GM18858 (cell line): ENCODE results near the gene BORCS5.
"Not testable (repeated sequence)": the region's sequence is repeated elsewhere in the genome, so short reads cannot be mapped to it uniquely, and the experiment has no call there.

Experiments used
- ATAC-seq: cut with Tn5 transposase; IDR thresholded peaks from one replicate; pipeline ENCODE4 v1.9.1; 2021; ENCODE audit not compliant: unreplicated experiment

Gene BORCS5

GRCh38 chr12:12456637-12457036, 99.8 kb downstream of the BORCS5 start:
- ATAC-seq = no peak

DNA sequence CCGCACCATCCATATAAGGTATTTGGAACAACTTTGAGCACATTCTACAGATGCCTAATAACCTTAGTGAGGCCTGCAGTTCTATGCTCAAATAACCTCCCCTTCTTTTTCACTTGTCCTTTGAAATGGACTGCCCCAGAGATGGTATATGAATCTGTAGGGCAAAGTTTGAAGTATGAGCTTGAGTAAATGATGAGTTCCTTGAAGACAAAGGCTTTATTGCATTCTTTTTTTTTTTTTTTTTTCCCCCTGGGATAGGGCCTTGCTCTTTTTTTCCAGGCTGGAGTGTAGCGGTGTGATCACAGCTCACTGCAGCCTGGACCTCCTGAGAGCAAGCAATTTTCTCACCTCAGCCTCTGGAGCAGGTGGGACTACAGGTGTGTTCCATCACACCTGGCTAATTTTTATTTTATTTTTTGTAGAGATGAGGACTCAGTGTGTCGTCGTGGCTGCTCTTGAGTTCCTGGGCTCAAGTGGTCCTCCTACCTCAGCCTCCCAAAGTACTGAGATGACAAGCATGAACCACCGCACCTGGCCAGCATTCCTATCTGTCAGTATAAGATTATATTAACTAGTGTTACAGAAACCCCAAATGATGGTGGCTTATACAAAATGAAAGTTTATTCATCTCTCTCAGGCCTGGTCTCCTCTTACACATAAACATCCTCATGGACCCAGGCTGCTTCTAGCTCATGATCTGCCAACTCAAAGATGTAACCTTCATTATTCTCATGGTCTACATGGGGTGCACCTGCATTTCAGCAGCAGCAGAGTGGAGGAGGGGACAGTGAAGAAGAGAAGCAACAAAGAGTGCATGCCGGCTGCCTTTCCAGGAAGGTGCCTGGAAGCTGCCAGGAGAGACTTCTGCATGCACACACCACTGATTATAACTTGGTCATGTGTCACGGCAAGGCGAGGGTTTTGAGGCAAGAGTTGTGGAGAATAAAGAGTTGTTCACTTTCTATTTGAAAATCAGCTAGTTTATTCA, 104.4 kb downstream of the BORCS5 start:
- no peak for ATAC-seq

GRCh38 chr12:12461923-12462315, 105.0 kb downstream of the BORCS5 start:
- ATAC-seq = no peak

GRCh38 chr12:12465522-12465921, 108.6 kb downstream of the BORCS5 start:
- no peak for ATAC-seq

- no peak for ATAC-seq
These were observed 109.3 kb downstream of the BORCS5 start for GRCh38 chr12:12466157-12466556.

DNA sequence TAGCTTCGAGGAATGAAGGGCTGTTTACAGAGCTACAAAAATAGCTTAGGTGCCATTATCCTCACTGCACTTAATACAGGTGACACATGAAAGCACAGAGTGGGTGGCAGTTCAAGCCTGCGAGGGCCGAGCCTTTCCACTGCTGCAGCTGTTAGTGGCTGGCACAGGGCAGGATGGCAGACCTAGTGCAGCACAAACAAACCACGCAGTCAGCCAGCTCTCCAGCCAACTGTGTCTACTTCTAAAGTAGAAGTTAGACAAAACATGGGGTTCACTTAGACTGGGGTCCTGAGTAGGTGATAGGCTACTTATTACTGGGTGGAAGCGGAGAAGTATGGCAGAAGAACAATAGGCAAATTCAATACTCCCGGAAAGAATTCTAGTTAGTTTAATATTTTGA, 110.4 kb downstream of the BORCS5 start:
- no peak for ATAC-seq

DNA sequence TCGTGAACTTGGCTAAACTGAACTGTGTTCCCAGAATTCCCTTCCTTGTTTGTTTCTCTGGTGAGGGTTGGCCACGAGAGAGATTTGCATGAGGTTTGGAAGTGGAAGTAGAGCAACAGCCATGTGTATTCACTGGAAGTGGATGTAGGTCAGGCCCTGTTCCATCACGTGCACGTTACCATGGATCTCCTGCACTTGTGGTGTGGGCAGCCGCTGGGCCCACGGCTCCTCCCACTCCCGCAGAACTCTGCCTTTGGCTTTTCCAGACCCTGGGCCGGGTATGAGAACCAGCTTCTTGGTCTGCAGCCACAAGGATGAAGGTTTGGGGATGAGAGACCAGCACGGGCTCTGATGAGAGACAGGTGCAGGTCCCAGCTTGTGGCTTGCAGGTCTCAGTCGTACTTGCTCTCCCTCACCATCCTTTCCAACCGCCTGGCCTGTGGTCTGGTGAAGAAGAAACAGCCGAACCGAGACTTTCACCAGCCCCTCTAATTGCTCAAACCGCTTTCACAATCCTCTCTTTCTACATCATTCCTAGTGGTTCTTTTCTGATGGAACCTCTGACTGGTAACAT, 110.9 kb downstream of the BORCS5 start:
- ATAC-seq = no peak

DNA sequence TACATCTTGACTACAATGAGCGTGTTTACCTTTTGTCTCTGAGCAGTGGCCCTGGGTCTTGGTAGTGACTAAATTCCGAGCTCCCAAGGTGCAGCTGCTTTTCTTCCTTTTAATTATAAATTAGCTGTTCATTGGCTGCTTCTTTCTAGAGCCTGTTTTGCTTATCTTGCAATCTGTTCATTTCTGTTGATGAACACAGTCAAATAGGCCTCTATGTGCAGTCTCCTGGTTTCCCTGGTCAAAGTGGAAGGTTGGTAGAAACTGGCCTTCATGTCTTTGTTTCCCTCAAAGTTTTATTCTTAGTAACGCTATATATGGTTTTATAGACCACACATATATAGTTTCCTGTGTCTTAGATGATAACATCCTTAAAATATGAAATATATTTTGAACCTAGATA, 111.7 kb downstream of the BORCS5 start:
- ATAC-seq = no peak

DNA sequence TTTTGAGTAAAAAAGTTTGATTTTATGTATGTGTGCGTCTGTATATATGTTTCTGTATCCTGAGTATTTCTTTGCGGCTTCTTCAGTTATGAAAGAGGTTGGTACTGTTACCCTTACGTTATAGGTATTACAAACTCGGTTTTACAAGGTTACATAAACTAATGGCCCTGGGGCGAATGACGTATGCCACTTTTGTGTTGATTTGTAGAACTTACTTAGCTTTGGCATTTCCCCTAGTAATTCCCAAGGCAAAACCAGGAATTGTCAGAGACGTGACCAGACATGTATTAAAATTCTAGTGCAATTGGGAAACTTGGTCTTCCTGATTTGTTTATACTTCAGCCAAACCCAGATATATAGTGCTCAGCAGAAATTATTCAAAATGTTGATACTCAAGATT, 112.5 kb downstream of the BORCS5 start:
- ATAC-seq = no peak

GRCh38 chr12:12470751-12471306, 114.0 kb downstream of the BORCS5 start:
- no peak for ATAC-seq

- not testable (repeated sequence) for ATAC-seq
These were observed 115.4 kb downstream of the BORCS5 start for GRCh38 chr12:12471982-12472961.

DNA sequence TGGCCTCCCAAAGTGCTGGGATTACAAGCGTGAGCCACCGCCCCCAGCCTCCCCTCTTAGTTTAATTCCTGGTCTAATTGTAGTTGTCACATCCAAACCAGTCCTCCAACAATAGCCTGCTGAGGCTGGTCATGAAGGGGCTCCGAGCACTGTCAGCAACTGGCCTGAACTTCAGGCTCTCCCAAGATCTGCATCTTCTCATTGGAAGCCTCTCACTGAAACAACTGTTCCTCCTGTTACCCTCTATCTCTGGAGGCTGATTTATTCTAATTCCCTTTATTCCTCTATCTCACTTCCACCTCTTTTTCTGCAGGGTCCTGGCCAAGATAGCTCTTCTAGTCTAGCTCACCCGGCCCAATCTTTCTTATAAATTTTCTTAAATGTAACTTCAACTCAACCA, 116.3 kb downstream of the BORCS5 start:
- no peak for ATAC-seq

DNA sequence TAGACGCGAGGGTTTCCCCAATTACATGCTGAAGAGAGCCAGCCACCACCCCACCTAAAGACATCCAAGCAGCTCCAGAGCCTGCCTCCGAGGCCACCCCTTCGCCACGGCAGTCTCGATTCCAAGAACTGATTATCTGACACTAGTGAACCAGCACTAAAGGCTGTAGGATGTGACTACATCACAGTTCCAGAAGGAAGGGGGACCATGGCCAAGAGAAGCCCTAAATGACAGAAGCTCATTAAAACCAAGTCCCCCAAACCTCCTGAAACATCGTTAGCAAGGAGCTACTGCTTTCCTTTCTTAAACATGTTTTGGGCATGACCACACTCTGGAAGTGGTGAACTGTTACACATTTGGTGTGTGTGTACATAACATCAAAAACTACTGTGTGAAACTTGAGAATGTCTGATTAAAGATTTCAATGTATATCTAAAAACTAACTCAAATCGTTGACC, 117.6 kb downstream of the BORCS5 start:
- no peak for ATAC-seq

- peak; percentile 94 for ATAC-seq
These were observed 118.3 kb downstream of the BORCS5 start for GRCh38 chr12:12474931-12475795.

DNA sequence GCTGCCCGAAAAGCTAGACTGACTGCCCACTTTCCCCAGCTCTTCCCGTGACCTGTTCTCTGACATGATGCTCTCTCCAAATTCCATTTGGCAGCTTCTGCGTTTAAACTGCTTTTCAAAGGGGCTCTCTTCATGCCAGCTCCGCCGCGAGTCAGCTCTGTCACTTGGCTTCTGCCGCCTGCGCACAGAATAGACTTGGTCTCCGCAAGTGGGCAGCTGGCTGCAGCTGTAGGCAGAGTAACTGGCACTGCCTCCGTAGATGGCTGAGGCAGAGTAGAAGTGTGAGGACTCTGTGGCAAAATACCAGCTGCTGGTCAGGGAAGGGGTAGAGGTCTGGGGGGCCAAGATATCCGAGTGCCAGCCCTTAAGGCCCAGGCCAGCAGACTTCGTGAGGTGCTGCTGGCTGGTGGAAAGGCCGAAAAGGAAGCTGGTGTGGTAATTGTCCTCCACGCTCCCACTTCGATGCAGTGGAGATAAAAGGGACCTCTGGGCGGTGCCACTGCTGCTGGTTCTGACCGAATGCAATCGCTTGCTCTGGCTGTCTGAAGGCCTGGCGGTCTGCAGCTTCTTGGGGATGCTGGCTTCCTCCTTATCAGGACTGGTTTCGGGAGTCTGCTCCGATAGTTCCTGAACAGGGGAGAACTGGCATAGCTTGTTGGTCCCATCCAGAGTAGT, 120.1 kb downstream of the BORCS5 start:
- no peak for ATAC-seq

GRCh38 chr12:12477532-12477890, 120.6 kb downstream of the BORCS5 start:
- ATAC-seq = no peak

DNA sequence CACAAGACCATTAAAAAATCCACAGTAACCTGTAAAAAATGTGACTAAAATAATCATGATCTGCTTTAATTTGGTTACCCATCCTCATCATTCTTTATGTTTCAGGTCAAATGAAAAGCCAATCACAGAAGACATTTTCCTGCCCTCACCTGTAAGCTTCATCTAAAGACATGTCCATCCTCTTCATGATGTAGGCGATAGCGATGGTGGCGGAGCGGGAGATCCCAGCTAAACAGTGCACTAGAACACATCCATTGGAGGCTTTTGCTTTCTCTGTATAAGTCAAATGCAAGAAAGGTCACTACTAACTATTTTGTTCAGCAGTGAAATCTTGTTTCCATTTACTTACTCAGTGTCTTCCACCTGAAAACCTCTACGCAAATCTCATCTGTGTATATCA, 123.2 kb downstream of the BORCS5 start:
- ATAC-seq = no peak

DNA sequence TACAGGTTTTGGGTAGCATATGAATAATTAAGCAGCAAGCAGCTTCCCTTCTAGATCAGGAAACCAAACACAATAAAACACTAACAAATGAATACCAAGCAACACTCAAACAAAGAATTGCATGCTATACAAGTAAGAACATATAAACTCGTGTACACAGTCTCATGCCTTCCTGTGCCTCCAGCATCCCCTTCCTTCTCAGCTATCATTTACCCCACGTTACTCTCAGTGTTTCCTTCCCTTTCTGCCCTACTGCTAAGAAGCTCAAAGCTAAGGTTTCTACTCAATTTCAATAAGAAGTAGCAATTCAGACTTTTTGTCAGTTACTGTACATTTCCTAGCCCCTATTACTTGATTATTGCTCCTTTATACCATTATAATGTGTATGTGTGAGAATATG, 124.8 kb downstream of the BORCS5 start:
- no peak for ATAC-seq

DNA sequence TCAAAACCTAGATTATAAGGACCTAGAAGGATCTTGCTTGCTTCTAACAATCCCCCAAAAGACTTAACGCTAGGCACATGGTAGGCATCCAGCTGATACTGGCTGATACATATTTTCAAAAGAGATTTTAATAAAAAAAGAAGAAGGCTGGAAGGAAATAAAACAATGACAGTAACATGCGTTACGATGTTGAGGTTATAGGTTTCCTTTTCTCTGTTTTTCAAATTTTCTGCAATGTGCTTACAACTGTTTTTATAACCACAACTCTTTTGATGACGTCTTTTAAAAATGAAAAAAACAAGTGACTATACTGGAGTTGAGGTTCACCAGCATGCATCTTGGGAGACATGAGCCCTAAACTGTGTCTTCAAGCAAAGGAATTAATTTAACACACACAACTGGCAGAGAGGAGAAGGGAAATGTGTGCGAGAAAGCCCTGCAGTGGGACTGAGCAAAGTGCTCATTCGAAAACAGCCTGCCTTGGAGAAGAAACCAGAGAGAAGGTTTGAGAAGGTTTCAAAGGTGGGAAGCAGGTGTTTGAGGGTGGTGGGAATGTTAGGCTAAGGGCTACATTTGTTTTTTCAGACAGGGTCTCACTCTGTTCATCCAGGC, 125.4 kb downstream of the BORCS5 start:
- ATAC-seq = no peak
